Measurements from ENCODE around the gene CIB2. TPM values are rescaled to one million over a fixed set of nuclear protein-coding genes. Genes with fewer than 3 reads are reported as not detected.

Gene CIB2
- total and polyA plus RNA-seq, 2 experiments from 2014 or later, result 59.5 to 64.4 TPM

DNA sequence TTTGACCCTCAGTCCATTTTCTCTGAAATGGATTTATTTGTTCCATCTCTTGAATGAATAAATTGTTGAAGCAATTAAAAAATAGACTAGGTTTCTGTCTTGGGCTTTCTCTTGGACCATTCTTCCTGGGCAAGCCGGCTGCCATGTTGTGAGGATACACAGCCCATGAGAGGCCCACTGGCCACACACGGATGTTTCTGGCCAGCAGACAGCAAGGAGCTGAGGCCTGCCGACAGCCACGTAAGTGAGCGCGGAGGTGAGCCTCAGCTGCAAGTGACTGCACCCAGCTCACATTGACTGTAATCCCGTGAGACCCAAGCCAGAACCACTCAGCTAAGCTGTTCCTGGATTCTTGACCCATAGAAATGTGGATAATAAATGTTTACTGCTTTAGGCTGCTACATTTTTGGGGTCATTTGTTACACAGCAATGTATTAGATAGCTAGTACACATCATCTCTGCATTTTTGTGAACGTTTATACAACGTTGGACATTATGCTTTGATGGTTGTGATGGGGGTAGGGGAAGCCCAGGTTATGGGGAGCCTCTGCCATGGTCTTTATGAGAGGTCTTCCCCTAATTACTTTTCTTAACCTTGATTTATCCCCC is 40.7 kb upstream of the CIB2 start:
- H3K4me1 Mint-ChIP-seq, result no peaks in the 10 kb centered on the region

More for the DNA sequence above, 40.7 kb upstream of the CIB2 start:
- H3K27ac ChIP-seq (ENCODE audit: low read depth), result no peak overlapping the region
- no peak overlapping the region for H2AFZ ChIP-seq
- no peaks in the 10 kb centered on the region for H3K79me2 ChIP-seq (replicated peaks; ENCODE audit: insufficient read depth)
- peaks cover 4% of the 10 kb centered on the region for H3K27me3 Mint-ChIP-seq (ENCODE audit: insufficient read depth, low read depth, poor library complexity)
- H3F3A ChIP-seq (replicated peaks; ENCODE audit: low read depth), result no peaks in the 10 kb centered on the region
- DNase-seq (ENCODE audit: low spot score) (no peak), ATAC-seq (no peak)
- peaks cover 3% of the 10 kb centered on the region; the same call in 1 of the 2 replicates for H4K20me1 ChIP-seq (replicated peaks; ENCODE audit: insufficient read depth)
- no peak for TF ChIP-seq EZH2phosphoT487 (IDR thresholded peaks at IDR 0.05; ENCODE audit: unreplicated experiment)
- no peak for TF ChIP-seq EZH2 (IDR thresholded peaks at IDR 0.05; ENCODE audit: low read depth, unreplicated experiment)
- no peak for TF ChIP-seq REST (IDR thresholded peaks at IDR 0.05; ENCODE audit: unreplicated experiment)
- TF ChIP-seq, protein P1, sequence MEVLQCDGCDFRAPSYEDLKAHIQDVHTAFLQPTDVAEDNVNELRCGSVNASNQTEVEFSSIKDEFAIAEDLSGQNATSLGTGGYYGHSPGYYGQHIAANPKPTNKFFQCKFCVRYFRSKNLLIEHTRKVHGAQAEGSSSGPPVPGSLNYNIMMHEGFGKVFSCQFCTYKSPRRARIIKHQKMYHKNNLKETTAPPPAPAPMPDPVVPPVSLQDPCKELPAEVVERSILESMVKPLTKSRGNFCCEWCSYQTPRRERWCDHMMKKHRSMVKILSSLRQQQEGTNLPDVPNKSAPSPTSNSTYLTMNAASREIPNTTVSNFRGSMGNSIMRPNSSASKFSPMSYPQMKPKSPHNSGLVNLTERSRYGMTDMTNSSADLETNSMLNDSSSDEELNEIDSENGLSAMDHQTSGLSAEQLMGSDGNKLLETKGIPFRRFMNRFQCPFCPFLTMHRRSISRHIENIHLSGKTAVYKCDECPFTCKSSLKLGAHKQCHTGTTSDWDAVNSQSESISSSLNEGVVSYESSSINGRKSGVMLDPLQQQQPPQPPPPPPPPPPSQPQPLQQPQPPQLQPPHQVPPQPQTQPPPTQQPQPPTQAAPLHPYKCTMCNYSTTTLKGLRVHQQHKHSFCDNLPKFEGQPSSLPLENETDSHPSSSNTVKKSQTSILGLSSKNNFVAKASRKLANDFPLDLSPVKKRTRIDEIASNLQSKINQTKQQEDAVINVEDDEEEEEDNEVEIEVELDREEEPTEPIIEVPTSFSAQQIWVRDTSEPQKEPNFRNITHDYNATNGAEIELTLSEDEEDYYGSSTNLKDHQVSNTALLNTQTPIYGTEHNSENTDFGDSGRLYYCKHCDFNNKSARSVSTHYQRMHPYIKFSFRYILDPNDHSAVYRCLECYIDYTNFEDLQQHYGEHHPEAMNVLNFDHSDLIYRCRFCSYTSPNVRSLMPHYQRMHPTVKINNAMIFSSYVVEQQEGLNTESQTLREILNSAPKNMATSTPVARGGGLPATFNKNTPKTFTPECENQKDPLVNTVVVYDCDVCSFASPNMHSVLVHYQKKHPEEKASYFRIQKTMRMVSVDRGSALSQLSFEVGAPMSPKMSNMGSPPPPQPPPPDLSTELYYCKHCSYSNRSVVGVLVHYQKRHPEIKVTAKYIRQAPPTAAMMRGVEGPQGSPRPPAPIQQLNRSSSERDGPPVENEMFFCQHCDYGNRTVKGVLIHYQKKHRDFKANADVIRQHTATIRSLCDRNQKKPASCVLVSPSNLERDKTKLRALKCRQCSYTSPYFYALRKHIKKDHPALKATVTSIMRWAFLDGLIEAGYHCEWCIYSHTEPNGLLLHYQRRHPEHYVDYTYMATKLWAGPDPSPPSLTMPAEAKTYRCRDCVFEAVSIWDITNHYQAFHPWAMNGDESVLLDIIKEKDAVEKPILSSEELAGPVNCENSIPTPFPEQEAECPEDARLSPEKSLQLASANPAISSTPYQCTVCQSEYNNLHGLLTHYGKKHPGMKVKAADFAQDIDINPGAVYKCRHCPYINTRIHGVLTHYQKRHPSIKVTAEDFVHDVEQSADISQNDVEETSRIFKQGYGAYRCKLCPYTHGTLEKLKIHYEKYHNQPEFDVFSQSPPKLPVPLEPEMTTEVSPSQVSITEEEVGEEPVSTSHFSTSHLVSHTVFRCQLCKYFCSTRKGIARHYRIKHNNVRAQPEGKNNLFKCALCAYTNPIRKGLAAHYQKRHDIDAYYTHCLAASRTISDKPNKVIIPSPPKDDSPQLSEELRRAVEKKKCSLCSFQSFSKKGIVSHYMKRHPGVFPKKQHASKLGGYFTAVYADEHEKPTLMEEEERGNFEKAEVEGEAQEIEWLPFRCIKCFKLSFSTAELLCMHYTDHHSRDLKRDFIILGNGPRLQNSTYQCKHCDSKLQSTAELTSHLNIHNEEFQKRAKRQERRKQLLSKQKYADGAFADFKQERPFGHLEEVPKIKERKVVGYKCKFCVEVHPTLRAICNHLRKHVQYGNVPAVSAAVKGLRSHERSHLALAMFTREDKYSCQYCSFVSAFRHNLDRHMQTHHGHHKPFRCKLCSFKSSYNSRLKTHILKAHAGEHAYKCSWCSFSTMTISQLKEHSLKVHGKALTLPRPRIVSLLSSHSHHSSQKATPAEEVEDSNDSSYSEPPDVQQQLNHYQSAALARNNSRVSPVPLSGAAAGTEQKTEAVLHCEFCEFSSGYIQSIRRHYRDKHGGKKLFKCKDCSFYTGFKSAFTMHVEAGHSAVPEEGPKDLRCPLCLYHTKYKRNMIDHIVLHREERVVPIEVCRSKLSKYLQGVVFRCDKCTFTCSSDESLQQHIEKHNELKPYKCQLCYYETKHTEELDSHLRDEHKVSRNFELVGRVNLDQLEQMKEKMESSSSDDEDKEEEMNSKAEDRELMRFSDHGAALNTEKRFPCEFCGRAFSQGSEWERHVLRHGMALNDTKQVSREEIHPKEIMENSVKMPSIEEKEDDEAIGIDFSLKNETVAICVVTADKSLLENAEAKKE (CRISPR knock-in tag; IDR thresholded peaks at IDR 0.05), result no peak
- no peak for TF ChIP-seq ETS1 (IDR thresholded peaks at IDR 0.05)
- no peak for TF ChIP-seq STAT1 (IDR thresholded peaks at IDR 0.05; ENCODE audit: unreplicated experiment)
- no peak for TF ChIP-seq ZNF114 (CRISPR knock-in tag; IDR thresholded peaks at IDR 0.05)
- no peak for TF ChIP-seq CTCF (conservative IDR thresholded peaks at IDR 0.05; ENCODE audit: low read depth in 2 of 2)
- TF ChIP-seq JUNB (IDR thresholded peaks at IDR 0.05; ENCODE audit: unreplicated experiment), result no peak
- TF ChIP-seq ZNF331 (CRISPR knock-in tag; IDR thresholded peaks at IDR 0.05; ENCODE audit: low read depth), result no peak
- no peak for TF ChIP-seq CREB1 (CRISPR knock-in tag; IDR thresholded peaks at IDR 0.05; ENCODE audit: low read depth)
- no peak for TF ChIP-seq POLR2AphosphoS5 (IDR thresholded peaks at IDR 0.05; ENCODE audit: low read depth)
- TF ChIP-seq NANOG (IDR thresholded peaks at IDR 0.05; ENCODE audit: borderline replicate concordance), result no peak
- no peak overlapping the region for H3K27ac Mint-ChIP-seq
- no peaks in the 10 kb centered on the region for H3K4me1 ChIP-seq (ENCODE audit: insufficient read depth)
- no peaks in the 10 kb centered on the region for H3K9me3 Mint-ChIP-seq
- H3K9me2 ChIP-seq (ENCODE audit: insufficient read depth), result no peaks in the 10 kb centered on the region
- H3K4me3 Mint-ChIP-seq, result no peak overlapping the region
- peaks cover 12% of the 10 kb centered on the region for H3K36me3 ChIP-seq (ENCODE audit: insufficient read depth)
- H3K36me3 Mint-ChIP-seq (ENCODE audit: low read depth), result peaks cover 41% of the 10 kb centered on the region
- no peaks in the 10 kb centered on the region for H3K27me3 ChIP-seq (ENCODE audit: insufficient read depth)
- H3K4me2 ChIP-seq, result no peak overlapping the region
- no peak overlapping the region for H3K4me3 ChIP-seq

Measured in GM23338 (cell line).